Caco-2 (cell line): ENCODE results near the gene RASA4B. TPM values are rescaled to one million over a fixed set of nuclear protein-coding genes. Genes with fewer than 3 reads are reported as not detected.
"Not testable (repeated sequence)": the region's sequence is repeated elsewhere in the genome, so short reads cannot be mapped to it uniquely, and the experiment has no call there.

ENCODE experiments used
- BruUV-seq: library from RNA; stranded (reverse); fragments of 400-500 nt; replicated peaks from 2 replicates; lab custom pipeline; 2021; lab: Mats Ljungman, UMichigan
- CTCF ChIA-PET: fragments of 300-600 bp; sonication (Branson Sonifier 250); formaldehyde crosslinking; loops from one replicate; lab custom pipeline; 2022; ENCODE audit warnings: antibody characterized with exemption; lab: Charles Lee
- POLR2A ChIA-PET: fragments of 300-600 bp; sonication (Branson Sonifier 250); formaldehyde crosslinking; loops from one replicate; lab custom pipeline; 2022; ENCODE audit warnings: antibody characterized with exemption; lab: Charles Lee
- DNase-seq, 2 experiments: peaks; one replicate each; pipeline versions ENCODE4 v3.0.0 to v3.0.0-alpha.2; 2020 to 2022
- H3K27me3 ChIP-seq: replicated peaks from 2 replicates; pipeline ENCODE4 v1.6.0; 2011; ENCODE audit warnings: low read length; ENCODE audit not compliant: control insufficient read depth, insufficient read depth
- H3K36me3 ChIP-seq: 2 replicates; pipeline ENCODE4 v1.5.1; 2011; ENCODE audit warnings: low read length; ENCODE audit not compliant: control insufficient read depth, insufficient read depth
- H3K4me1 ChIP-seq: fragments of 250-450 bp; sonication (Bioruptor Pico); 2 replicates; pipeline ENCODE4 v1.5.1; 2020; ENCODE audit warnings: mild to moderate bottlenecking
- H3K4me3 ChIP-seq: 2 replicates; pipeline ENCODE4 v1.5.1; 2011; ENCODE audit warnings: low read depth, mild to moderate bottlenecking, control low read depth, low read length
- H3K9me3 ChIP-seq: fragments of 250-450 bp; sonication (Bioruptor Pico); 2 replicates; pipeline ENCODE4 v1.5.1; 2020; ENCODE audit warnings: mild to moderate bottlenecking, moderate library complexity
- H3K27ac Mint-ChIP-seq: one replicate; pipeline ENCODE4 v1.8.0; 2022; ENCODE audit warnings: mixed read lengths; ENCODE audit not compliant: unreplicated experiment
- H3K27me3 Mint-ChIP-seq: one replicate; pipeline ENCODE4 v1.8.0; 2022; ENCODE audit warnings: mixed read lengths; ENCODE audit not compliant: insufficient read depth, unreplicated experiment
- H3K36me3 Mint-ChIP-seq: one replicate; pipeline ENCODE4 v1.8.0; 2022; ENCODE audit warnings: mild to moderate bottlenecking, mixed read lengths; ENCODE audit not compliant: insufficient read depth, unreplicated experiment
- H3K4me1 Mint-ChIP-seq: one replicate; pipeline ENCODE4 v1.8.0; 2022; ENCODE audit warnings: low read depth, mixed read lengths; ENCODE audit not compliant: unreplicated experiment
- H3K4me3 Mint-ChIP-seq: one replicate; pipeline ENCODE4 v1.8.0; 2022; ENCODE audit warnings: mild to moderate bottlenecking, moderate library complexity, mixed read lengths; ENCODE audit not compliant: unreplicated experiment
- H3K9me3 Mint-ChIP-seq: one replicate; pipeline ENCODE4 v1.8.0; 2022; ENCODE audit warnings: mixed read lengths; ENCODE audit not compliant: unreplicated experiment
- intact Hi-C: fragments of 100-400 bp; cut with micrococcal nuclease; formaldehyde crosslinking; loops from one replicate; pipeline ENCODE4 v1.10.0; 2022; ENCODE audit not compliant: unreplicated experiment
- total RNA-seq: library from RNA; stranded (reverse); gene quantifications from 2 replicates; pipeline ENCODE4 v1.2.3, GENCODE V29; 2022
- TF ChIP-seq, protein P1 (sequence below), 2 experiments: fragments of 200-600 bp in 1 of 2; IDR thresholded peaks; 1 replicate in 1 of 2; 2 replicates in 1 of 2; pipeline versions ENCODE4 v1.5.1 to v1.8.0; 2011 to 2022; ENCODE audit warnings: antibody characterized with exemption in 1 of 2, control low read depth in 1 of 2, inconsistent platforms in 1 of 2, low read depth in 1 of 2, low read length in 1 of 2, mild to moderate bottlenecking in 1 of 2, moderate library complexity in 1 of 2; ENCODE audit not compliant: insufficient read depth in 1 of 2, severe bottlenecking in 1 of 2, unreplicated experiment in 1 of 2

RASA4B gene
- total RNA-seq, 1 experiment from 2014 or later, result 3.2 TPM

DNA sequence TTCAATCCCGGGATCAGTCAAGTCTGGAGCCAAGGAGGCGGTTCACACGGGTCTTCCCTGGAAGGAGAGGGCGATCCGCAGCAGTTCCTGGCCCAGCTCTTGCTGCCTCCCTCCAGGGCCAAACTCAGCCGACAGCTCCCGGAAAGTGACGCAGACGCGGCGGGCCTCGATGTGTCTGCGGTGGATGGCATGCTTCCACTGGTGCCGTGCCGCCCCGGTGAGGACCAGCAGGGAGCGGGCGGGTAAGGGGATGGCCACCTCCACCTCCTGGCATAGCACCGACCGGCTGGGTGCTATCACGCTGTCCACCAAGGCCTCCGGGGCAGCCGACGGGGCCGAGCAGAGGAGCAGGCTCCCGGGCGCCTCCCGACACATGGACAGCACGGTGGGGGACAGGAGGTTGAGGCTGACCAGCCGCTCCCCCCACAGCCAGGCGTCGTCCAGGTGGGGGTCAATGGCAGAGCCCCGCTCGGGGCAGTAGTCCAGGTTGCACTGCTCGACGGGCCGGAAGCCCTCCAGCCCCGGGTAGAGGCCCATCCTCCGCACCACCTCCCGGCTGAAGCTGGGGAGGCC lies 60.1 kb downstream of the RASA4B start:
- no peaks in the 10 kb centered on the region for H3K9me3 Mint-ChIP-seq
- TF ChIP-seq, protein P1, sequence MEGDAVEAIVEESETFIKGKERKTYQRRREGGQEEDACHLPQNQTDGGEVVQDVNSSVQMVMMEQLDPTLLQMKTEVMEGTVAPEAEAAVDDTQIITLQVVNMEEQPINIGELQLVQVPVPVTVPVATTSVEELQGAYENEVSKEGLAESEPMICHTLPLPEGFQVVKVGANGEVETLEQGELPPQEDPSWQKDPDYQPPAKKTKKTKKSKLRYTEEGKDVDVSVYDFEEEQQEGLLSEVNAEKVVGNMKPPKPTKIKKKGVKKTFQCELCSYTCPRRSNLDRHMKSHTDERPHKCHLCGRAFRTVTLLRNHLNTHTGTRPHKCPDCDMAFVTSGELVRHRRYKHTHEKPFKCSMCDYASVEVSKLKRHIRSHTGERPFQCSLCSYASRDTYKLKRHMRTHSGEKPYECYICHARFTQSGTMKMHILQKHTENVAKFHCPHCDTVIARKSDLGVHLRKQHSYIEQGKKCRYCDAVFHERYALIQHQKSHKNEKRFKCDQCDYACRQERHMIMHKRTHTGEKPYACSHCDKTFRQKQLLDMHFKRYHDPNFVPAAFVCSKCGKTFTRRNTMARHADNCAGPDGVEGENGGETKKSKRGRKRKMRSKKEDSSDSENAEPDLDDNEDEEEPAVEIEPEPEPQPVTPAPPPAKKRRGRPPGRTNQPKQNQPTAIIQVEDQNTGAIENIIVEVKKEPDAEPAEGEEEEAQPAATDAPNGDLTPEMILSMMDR (IDR thresholded peaks at IDR 0.05; ENCODE audit: insufficient read depth in 1 of 2, low read depth in 1 of 2, low read length in 1 of 2, severe bottlenecking in 1 of 2, unreplicated experiment in 1 of 2), result no peak
- no peak overlapping the region for H3K4me3 Mint-ChIP-seq
- ChIA-PET CTCF (interaction anchor here (1.0 kb wide), 1 partner anchor 53 kb away, joined by 4 read pairs; no protein-coding TSS in a partner anchor), POLR2A (no interaction called here)
- no peaks in the 10 kb centered on the region for H3K27me3 ChIP-seq
- H3K36me3 Mint-ChIP-seq, result peaks cover 32% of the 10 kb centered on the region
- H3K27me3 Mint-ChIP-seq, result no peaks in the 10 kb centered on the region
- no peaks in the 10 kb centered on the region for H3K9me3 ChIP-seq
- H3K27ac Mint-ChIP-seq, result no peak overlapping the region
- BruUV-seq, result no TSS peak
- intact Hi-C loops, result loop anchor here (10.0 kb wide), 1 partner anchor 173 kb away; the partner anchor contains the start of gene SH2B2
- no peak overlapping the region for H3K4me3 ChIP-seq
- no peaks in the 10 kb centered on the region for H3K4me1 ChIP-seq
- no peaks in the 10 kb centered on the region for H3K4me1 Mint-ChIP-seq
- H3K36me3 ChIP-seq, result peaks cover 4% of the 10 kb centered on the region
- no peak for DNase-seq

DNA sequence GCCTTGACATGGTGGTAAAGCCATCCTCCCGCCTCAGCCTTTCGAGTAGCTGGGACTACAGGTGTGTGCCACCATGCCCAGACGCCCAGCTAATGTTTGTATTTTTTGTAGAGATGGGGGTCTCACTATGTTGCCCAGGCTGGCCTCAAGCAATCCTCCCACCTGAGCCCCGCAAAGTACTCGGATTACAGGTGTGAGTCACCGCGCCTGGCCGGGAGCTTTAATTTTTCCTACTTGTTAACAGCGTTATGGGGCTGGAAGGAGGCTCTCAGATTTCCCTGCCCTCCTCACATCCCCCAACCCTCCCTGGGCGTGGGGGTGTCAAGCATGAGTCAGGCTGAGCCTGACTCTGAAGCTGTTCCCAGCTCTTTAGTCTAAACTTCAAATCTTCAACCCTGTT lies 61.2 kb downstream of the RASA4B start:
- H3K27me3 ChIP-seq, result no peaks in the 10 kb centered on the region

GRCh38 chr7:102455596-102455995 lies 62.0 kb downstream of the RASA4B start:
- TF ChIP-seq, protein P1 (IDR thresholded peaks at IDR 0.05; ENCODE audit: insufficient read depth in 1 of 2, low read depth in 1 of 2, low read length in 1 of 2, severe bottlenecking in 1 of 2, unreplicated experiment in 1 of 2), result no peak
- Mint-ChIP-seq H3K4me1 (no peaks in the 10 kb centered on the region), H3K9me3 (no peaks in the 10 kb centered on the region), H3K27me3 (no peaks in the 10 kb centered on the region), H3K36me3 (peaks cover 24% of the 10 kb centered on the region), H3K27ac (no peak overlapping the region), H3K4me3 (no peak overlapping the region)
- CTCF ChIA-PET, result no interaction called here
- H3K4me3 ChIP-seq, result no peak overlapping the region
- no peaks in the 10 kb centered on the region for H3K9me3 ChIP-seq
- BruUV-seq, result no TSS peak
- H3K27me3 ChIP-seq, result no peaks in the 10 kb centered on the region
- peaks cover 4% of the 10 kb centered on the region for H3K36me3 ChIP-seq
- POLR2A ChIA-PET, result no interaction called here
- peaks cover 3% of the 10 kb centered on the region; the same call in 1 of the 2 replicates for H3K4me1 ChIP-seq
- intact Hi-C loops, result loop anchor here (10.0 kb wide), 1 partner anchor 171 kb away; the partner anchor contains the start of gene SH2B2
- DNase-seq, result no peak

More for the DNA sequence above, 61.2 kb downstream of the RASA4B start:
- TF ChIP-seq, protein P1 (IDR thresholded peaks at IDR 0.05; ENCODE audit: insufficient read depth in 1 of 2, low read depth in 1 of 2, low read length in 1 of 2, severe bottlenecking in 1 of 2, unreplicated experiment in 1 of 2), result no peak
- Histone ChIP-seq H3K4me1 (peaks cover 3% of the 10 kb centered on the region; the same call in 1 of the 2 replicates), H3K4me3 (no peak overlapping the region), H3K36me3 (peaks cover 4% of the 10 kb centered on the region), H3K9me3 (no peaks in the 10 kb centered on the region)
- ChIA-PET CTCF (interaction anchor here (1.0 kb wide), 1 partner anchor 52 kb away, joined by 4 read pairs; no protein-coding TSS in a partner anchor), POLR2A (no interaction called here)
- no TSS peak for BruUV-seq
- Mint-ChIP-seq H3K4me3 (no peak overlapping the region), H3K9me3 (no peaks in the 10 kb centered on the region), H3K27me3 (no peaks in the 10 kb centered on the region), H3K36me3 (peaks cover 26% of the 10 kb centered on the region), H3K4me1 (no peaks in the 10 kb centered on the region), H3K27ac (no peak overlapping the region)
- DNase-seq, result no peak
- intact Hi-C loops, result loop anchor here (10.0 kb wide), 1 partner anchor 172 kb away; the partner anchor contains the start of gene SH2B2

- H3K9me3 Mint-ChIP-seq, CTCF ChIA-PET, BruUV-seq, H3K9me3 ChIP-seq, H3K4me1 ChIP-seq, H3K4me3 ChIP-seq, H3K27ac Mint-ChIP-seq, H3K27me3 ChIP-seq, DNase-seq, H3K36me3 ChIP-seq, H3K27me3 Mint-ChIP-seq, H3K4me3 Mint-ChIP-seq, H3K4me1 Mint-ChIP-seq, POLR2A ChIA-PET: not testable (repeated sequence)
- peaks cover 21% of the 10 kb centered on the region for H3K36me3 Mint-ChIP-seq
- intact Hi-C loops, result loop anchor here (10.0 kb wide), 1 partner anchor 170 kb away; the partner anchor contains the start of gene SH2B2
Observed at GRCh38 chr7:102454932-102455331, 62.6 kb downstream of the RASA4B start.
